Left colon (tissue), 2 donors: ENCODE results near the gene KCNC4. TPM values are rescaled to one million over a fixed set of nuclear protein-coding genes. Genes with fewer than 3 reads are reported as not detected.

Source experiments
- total RNA-seq, 2 donors: library from RNA; stranded (reverse); fragmentation: NEBNext Ultra II Directional; extraction: Animal tissue kit (Norgen Biotek cat#: 25700); gene quantifications; one replicate each; pipeline ENCODE4 v1.2.1, GENCODE V29; 2021
- donor health status: DM: no; HTN: no; CAD: no.
- donor health status: DM: yes; HTN: yes; CAD: no.

Gene KCNC4
- total RNA-seq, 2 donors from 2014 or later: 7.0 to 8.1 TPM

Other genes starting within 250 kb of the KCNC4 start
- gene AHCYL1, start 225.5 kb upstream of the KCNC4 start, total RNA-seq: 10 to 100 TPM; 90.7 to 95.1 TPM
- gene STRIP1, start 175.7 kb upstream of the KCNC4 start, total RNA-seq: 10 to 100 TPM; 34.0 to 38.2 TPM
- gene ALX3, start 139.6 kb upstream of the KCNC4 start, total RNA-seq: not detected
- not detected for gene UBL4B, start 97.9 kb upstream of the KCNC4 start, total RNA-seq
- under 1 TPM; 0.06 to 0.09 TPM for gene SLC6A17, start 59.8 kb upstream of the KCNC4 start, total RNA-seq
- gene RBM15, start 129.1 kb downstream of the KCNC4 start, total RNA-seq: 10 to 100 TPM; 23.5 to 27.0 TPM
- gene SLC16A4, start 180.7 kb downstream of the KCNC4 start, total RNA-seq: 1 to 10 TPM; 1.6 to 2.2 TPM
- 100 to 1,000 TPM; 111 to 117 TPM for gene LAMTOR5, start 197.4 kb downstream of the KCNC4 start, total RNA-seq
- gene PROK1, start 240.8 kb downstream of the KCNC4 start, total RNA-seq: not detected